Central memory CD4-positive, alpha-beta T cell (primary cell): ENCODE results near the gene FPGS.
"Not testable (repeated sequence)": the region's sequence is repeated elsewhere in the genome, so short reads cannot be mapped to it uniquely, and the experiment has no call there.

Source experiments
- DNase-seq: peaks from one replicate; pipeline ENCODE4 v3.0.0; 2022

The FPGS gene

GRCh38 chr9:127841087-127841835, 38.6 kb downstream of the FPGS start:
- DNase-seq = no peak

- no peak for DNase-seq
Observed at GRCh38 chr9:127844821-127845359, 42.2 kb downstream of the FPGS start.

GRCh38 chr9:127845619-127846018, 42.9 kb downstream of the FPGS start:
- DNase-seq = not testable (repeated sequence)

GRCh38 chr9:127846443-127847177, 43.9 kb downstream of the FPGS start:
- DNase-seq = no peak

GRCh38 chr9:127847178-127847510, 44.5 kb downstream of the FPGS start:
- DNase-seq = no peak

- no peak for DNase-seq
Observed at GRCh38 chr9:127847833-127848755, 45.4 kb downstream of the FPGS start.

GRCh38 chr9:127848756-127849504, 46.2 kb downstream of the FPGS start:
- no peak for DNase-seq

GRCh38 chr9:127850286-127850830, 47.7 kb downstream of the FPGS start:
- no peak for DNase-seq

- DNase-seq = no peak
Observed at GRCh38 chr9:127852829-127853228, 50.1 kb downstream of the FPGS start.

GRCh38 chr9:127853312-127854183, 50.9 kb downstream of the FPGS start:
- DNase-seq = no peak

GRCh38 chr9:127854184-127854806, 51.6 kb downstream of the FPGS start, which contains the start of gene ENG:
Gene ENG, minus strand, starts transcription at chr9:127854658. Its CDS starts 303 bp downstream, at chr9:127854355.
- DNase-seq = no peak

GRCh38 chr9:127854960-127855359, 52.3 kb downstream of the FPGS start:
- no peak for DNase-seq

GRCh38 chr9:127855522-127855921, 52.8 kb downstream of the FPGS start:
- DNase-seq = no peak

GRCh38 chr9:127856094-127856728, 53.5 kb downstream of the FPGS start:
- no peak for DNase-seq

- DNase-seq = no peak
Observed at GRCh38 chr9:127856729-127857116, 54.0 kb downstream of the FPGS start.

GRCh38 chr9:127857278-127857677, 54.6 kb downstream of the FPGS start:
- no peak for DNase-seq

- no peak for DNase-seq
Observed at GRCh38 chr9:127858041-127858512, 55.4 kb downstream of the FPGS start.

GRCh38 chr9:127860260-127860659, 57.6 kb downstream of the FPGS start:
- DNase-seq = no peak

- no peak for DNase-seq
Observed at GRCh38 chr9:127860779-127861178, 58.1 kb downstream of the FPGS start.
